ENCODE measurements around the gene ENTPD1.
"Not testable (repeated sequence)": the region's sequence is repeated elsewhere in the genome, so short reads cannot be mapped to it uniquely, and the experiment has no call there.

Gene ENTPD1

DNA sequence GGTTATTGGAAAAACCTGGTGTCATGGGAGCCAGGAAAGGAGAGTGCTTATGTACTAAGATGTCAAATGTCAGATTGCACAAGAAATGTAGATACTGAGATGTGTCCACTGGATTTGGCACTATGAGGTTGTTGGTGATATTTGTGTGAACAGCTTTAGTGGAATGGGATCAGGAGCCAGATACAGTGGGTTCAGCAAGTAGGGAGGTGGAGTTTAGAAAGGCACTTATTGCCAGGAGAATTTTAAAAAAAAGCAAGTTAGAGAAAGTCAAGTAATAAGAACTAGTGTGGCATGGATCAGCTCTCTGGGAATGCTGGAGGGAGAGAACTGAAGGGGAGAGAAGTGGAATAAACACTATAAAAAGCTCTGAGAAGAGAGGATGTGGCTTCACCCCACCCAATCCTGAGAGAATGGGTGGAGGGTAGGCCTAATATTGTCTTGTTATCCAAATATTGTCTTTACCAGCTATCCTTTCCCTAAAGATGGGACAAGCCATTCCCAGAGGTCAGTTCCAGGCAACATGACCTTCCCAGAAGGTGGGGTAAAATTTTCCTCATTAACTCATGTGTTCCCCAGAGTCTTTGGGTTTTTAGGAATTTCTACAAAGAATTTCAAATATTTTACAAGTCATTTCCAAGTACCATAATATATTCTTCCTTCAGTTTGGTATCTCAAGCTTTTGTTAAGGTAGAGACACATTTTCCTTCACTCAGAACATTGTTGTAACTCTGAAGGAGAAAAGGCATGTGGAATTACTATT is 42.3 kb downstream of the ENTPD1 start:
- DNase-seq = no peak

DNA sequence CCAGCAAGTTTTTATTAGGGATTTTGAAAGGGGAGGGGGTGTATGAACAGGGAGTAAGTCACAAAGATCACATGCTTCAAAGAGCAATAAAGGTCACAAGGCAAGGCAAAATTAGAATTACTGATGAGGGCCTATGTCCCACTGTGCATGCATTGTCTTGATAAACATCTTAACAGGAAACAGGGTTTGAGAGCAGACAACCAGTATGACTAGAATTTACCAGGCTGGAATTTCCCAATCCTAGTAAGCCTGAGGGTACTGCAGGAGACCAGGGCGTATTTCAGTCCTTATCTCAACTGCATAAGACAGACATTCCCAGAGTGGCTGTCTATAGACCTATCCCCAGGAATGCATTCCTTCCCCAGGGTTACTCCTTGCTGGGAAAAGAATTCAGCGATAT is 44.3 kb downstream of the ENTPD1 start:
- not testable (repeated sequence) for DNase-seq

DNA sequence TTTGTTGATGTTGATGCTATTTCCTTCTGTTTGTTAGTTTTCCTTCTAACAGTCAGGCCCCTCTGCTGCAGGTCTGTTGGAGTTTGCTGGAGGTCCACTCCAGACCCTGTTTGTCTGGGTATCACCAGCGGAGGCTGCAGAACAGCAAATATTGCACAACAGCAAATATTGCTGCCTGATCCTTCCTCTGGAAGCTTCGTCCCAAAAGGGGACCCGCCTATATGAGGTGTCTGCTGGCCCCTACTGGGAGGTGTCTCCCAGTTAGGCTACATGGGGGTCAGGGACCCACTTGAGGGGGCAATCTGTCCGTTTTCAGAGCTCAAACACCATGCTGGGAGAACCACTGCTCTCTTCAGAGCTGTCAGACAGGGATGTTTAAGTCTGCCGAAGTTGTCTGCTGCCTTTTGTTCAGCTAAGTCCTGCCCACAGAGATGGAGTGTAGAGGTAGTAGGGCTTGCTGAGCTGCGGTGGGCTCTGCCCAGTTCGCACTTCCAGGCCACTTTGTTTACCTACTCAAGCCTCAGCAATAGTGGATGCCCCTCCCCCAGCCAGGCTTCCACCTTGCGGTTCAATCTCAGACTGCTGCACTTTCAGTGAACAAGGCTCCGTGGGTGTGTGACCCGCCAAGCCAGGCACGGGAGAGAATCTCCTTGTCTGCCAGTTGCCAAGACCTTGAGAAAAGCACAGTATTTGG is 50.9 kb downstream of the ENTPD1 start:
- DNase-seq = not testable (repeated sequence)

DNA sequence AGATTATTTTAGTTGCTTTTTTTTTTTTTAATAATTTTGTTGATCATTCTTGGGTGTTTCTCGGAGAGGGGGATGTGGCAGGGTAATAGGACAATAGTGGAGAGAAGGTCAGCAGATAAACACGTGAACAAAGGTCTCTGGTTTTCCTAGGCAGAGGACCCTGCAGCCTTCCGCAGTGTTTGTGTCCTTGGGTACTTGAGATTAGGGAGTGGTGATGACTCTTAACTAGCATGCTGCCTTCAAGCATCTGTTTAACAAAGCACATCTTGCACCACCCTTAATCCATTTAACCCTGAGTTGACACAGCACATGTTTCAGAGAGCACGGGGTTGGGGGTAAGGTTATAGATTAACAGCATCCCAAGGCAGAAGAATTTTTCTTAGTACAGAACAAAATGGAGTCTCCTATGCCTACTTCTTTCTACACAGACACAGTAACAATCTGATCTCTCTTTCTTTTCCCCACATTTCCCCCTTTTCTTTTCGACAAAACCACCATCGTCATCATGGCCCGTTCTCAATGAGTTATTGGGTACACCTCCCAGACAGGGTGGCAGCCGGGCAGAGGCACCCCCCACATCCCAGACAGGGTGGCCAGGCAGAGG is 52.8 kb downstream of the ENTPD1 start:
- DNase-seq = not testable (repeated sequence)

DNA sequence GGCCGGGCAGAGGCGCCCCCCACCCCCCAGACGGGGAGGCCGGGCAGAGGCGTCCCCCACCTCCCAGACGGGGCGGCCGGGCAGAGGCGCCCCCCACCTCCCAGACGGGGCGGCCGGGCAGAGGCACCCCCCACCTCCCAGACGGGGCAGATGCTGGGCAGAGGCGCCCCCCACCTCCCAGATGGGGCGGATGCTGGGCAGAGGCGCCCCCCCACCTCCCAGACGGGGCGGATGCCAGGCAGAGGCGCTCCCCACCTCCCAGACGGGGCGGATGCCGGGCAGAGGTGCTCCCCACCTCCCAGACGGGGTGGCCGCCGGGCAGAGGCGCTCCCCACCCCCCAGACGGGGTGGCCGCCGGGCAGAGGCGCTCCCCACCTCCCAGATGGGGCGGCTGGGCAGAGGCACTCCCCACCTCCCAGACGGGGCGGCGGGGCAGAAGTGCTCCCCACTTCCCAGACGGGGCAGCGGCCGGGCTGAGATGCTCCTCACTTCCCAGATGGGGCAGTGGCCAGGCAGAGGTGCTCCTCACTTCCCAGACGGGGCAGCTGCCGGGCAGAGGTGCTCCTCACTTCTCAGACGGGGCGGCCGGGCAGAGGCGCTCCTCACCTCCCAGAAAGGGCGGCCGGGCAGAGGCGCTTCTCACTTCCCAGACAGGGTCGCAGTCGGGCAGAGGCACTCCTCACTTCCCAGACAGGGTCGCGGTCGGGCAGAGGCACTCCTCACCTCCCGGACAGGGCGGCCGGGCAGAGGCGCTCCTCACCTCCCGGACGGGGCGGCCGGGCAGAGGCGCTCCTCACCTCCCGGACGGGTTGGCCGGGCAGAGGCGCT is 53.6 kb downstream of the ENTPD1 start:
- DNase-seq = no peak

DNA sequence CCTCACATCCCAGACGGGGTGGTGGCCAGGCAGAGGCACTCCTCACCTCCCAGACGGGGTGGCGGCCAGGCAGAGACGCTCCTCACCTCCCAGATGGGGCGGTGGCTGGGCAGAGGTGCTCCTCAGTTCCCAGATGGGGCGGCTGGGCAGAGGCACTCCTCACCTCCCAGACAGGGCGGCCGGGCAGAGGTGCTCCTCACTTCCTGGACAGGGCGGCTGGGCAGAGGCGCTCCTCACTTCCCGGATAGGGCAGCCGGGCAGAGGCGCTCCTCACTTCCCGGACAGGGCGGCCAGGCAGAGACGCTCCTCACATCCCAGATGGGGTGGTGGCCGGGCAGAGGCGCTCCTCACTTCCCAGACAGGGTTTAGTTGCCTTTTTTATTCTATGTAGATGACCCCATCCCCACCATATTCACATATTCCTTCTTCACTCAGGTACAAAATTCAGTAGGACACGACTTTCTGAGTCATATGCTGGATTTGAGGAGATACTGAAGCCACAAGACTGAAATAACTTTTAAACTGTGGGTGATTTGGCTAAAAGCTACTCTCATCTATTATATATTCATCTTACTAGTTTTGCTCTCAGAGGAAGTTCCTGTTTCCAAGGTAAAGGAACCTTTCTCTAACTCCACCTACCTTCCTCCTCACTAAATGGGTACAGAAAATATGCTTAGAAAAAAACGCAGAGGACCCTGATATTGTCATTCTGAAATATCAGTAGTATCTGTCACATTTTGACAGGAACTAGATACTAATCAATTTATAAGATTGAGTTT is 54.4 kb downstream of the ENTPD1 start:
- DNase-seq = no peak

DNA sequence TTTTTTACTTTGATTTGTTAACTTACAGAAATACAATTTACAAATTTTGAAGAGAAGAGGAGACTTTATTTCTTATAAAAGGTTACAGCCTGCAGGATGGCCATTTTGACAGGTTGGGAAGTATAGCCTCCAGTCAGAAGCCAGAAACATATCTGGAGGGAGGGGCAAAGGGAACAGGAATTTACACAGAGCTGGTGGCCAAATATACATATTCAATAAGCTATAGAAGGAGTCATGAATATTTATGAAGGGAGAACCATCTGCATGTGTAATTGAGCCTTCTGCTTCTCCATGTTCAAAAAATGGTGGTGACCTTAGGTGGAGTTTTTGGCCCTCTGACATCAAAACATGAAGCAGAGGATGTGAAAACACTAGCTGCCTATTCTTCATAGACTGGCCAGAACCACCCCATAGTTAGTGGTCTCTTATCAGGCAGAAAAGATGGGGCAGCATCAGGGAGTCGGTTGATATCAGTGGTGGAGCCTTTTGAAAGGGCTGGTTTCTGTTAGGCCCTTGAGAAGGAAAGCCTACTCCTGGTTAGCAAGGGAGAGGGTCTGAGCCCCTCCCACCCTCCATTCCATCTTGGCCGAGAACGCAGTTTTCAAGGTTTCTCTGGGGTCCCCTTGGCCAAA is 57.2 kb downstream of the ENTPD1 start:
- DNase-seq = no peak

DNA sequence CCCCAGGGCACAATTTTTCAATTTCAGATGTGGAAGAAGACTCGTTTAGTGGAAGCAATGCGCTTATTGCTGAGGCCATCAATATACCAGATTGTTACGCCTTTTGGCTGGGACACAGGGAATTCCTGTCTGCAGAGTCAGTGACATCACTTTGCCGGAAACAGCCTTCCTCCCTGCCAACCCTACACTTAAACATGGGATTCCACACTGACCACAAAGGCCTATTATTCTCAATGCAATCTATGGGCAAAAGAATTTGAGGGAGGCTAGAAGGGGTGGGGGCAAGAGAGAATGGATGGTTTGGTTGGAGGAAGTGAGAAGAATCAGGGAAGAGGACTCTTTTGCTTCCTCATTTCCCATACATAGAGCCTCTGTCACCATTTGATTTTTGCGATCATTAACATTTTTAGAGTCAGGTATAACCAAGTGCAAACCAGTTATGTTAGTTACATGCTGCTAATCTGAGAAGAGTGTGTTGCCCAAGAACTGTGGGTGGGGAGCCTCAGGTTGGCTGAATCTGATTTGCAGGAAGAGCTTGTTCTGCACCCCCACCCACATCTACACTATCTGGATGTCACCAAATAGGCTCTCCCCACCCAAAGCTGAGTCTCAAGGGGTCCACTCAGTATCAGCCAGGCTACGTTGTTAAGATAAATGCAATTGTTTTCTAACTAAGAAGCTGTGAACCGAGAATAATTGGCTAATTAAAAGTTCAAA is 58.2 kb downstream of the ENTPD1 start:
- no peak for DNase-seq

DNA sequence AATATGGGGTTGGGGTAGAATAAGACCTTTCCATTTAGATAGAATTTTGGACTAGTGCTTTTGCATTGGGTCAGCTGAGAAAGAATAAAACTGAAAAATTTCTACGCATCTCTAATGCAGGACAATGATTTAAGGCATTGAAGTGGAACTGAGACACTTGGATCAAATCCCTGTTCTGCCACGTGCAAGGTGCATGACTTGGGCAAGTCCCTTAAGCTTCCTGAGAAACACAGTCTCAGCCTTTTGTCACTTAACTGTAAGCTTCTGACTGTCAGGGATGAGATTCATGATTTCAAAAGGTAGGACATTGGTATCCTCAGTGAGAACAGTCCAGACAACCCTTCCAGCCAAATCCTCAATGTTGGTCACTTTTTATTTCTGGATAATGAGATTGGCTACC is 59.2 kb downstream of the ENTPD1 start:
- DNase-seq = no peak

DNA sequence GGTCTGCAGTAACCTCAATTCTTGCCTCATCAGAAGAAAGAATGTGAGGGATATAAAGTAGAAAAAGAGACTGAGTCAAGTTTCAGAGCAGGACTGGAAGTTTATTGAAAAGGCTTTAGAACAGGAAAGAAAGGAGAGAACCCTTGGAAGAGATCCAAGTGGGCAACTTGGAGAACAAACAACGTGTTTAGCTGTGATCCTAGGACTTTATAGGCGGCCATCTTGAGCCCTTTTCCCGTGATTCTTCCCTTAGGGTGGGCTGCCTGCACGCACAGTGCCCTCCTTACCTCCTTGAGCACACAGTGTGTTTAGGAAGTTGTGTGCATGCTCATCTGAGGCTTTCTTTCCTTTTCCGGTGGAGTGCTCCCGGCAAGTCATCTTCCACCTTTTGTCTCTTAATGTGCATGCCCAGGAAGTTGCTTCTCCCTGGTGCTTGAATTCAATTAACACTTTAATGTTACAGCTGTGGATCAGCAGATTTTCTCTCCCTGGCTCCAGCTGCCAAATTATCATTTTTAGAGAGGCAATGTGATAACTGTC is 59.8 kb downstream of the ENTPD1 start:
- DNase-seq = no peak

DNA sequence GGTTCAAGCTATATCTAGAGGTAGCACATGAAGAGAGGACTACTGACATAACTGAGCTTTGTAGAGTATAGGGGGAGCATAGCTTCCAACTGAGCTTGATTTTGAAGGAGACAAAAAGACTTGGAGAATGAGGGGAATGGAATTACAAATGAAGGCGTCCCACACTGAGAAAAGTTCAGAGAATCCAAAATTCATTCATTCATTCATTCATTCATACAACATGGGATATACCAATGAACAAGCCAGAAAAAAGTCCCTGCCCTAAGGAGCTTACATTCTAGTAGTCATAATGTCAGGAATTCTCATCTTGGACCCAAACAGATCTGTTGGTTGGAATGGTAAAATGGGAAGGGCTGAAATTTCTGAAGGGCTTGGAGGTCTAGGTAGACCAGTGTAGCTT is 62.0 kb downstream of the ENTPD1 start:
- no peak for DNase-seq

DNA sequence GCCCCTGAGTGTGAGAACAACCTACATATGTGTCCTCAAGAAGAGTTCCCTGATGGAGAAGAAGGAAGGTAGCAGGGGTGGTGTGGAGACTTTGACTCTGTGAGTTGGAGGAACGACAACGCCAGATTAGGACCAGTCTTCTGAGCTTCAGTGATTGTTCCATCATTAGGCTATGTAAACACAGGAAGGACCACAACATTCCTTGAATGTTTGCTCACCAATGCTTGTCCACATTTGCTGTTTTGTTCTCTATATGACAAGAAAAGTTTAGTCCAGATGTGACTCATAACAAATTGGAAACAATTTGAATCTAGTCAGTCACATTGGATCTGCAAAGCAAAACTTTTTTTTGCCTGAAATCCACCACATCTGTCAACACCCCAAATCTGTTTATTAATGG is 62.7 kb downstream of the ENTPD1 start:
- no peak for DNase-seq

DNA sequence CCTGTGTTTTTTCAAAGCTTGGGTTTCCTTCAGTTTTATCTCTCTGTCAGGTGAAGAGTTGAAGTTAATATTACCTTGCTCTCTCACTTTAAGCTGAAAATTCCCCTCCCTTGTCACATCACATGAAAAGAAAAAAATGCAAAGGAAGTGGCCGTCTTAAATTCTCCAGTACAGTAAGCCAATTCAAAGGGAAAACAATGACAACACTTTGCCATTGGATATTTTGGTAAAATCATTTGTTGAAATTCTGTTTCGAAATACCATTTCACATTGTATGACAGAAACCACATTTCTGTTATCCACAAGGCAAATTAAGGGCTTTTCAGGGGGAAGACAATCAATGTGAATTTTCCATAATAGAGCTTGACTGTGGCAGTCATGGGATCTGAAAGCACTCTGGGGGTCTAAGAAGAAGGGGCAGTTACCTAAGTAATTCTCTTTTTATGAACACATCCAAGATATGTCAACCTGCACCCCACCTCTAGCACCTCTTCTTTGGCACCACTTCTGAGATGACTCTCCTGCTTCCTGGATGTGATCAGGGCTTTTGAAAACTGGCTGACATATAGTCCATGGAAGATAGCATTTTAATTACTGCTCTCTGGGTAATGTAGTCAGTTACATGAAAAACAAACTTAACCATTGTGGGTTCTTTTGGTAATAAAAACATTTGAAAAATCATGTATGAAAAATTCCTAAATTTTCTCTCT is 63.8 kb downstream of the ENTPD1 start:
- no peak for DNase-seq

DNA sequence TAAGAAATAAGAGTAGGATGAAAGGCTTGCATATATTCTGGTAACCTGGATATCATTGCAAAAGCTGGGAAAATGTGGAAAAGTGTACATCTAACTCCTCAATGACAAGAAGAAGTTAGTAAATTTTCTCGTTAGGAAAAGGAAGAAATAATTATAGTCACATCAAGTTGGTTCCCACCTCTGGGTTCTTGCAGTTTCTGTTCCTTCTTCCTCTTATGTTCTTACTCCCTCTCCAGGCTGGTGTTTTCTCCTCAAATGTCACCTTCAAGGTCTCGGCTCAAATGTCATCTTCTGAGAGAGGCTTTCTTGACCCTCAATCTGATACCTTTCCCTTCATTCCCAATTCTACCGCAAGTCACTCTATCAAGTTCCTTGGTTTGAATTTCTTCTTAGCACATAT is 64.4 kb downstream of the ENTPD1 start:
- no peak for DNase-seq

DNA sequence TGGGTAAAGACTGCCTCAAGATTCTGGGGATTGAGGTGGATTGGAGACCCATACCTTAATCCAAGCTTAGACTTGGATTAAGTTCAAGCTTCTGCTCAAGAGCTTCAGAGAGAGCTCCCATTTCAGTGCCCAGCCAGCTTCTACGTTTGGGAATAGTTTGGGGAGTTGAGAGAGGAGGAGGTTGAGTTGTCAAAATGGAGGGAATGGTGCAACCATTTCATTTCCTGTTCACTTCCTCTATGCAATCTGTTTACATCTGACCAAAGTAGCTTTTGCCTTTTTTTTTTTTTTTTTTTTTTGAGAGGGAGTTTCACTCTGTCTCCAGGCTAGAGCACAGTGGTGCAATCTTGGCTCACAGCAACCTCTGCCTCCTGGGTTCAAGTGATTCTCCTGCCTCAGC is 65.8 kb downstream of the ENTPD1 start:
- DNase-seq = no peak

DNA sequence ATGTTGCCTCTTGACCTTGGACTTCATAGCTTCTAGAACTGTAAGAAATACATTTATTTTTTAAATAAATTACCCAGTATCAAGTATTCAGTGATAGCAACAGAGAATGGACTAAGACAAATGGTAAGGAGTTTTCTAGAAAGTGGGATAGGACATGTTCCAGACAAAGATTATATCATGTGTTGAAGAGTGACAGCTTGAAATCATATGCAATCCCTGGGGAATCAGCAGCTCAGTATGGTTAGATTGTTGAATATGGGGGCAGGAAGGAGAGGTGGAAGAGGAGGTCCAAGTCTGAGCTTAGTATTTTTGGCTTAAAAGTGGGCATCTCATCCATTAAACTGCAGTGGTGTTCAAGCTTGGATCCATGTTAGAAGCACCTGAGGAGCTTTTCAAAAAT is 74.1 kb downstream of the ENTPD1 start:
- no peak for DNase-seq

DNA sequence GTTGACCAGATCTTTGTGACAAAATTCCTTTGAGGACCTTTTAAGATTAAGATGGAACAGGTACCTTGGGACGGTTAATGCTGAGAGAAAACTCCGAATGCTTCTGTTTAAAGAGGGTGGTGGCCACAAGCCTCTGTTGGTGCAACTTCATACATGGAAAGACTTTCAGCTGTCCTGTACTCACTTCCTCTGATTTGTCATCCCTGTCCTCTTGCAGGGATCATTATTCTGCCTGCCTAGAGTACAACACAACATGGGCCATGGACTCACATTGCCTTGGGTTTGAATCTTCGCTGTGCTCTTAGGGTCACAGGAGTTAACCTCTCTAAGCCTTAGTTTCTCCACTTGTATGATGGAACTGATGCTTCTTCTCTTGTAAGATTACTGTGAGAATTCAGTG is 75.1 kb downstream of the ENTPD1 start:
- no peak for DNase-seq

DNA sequence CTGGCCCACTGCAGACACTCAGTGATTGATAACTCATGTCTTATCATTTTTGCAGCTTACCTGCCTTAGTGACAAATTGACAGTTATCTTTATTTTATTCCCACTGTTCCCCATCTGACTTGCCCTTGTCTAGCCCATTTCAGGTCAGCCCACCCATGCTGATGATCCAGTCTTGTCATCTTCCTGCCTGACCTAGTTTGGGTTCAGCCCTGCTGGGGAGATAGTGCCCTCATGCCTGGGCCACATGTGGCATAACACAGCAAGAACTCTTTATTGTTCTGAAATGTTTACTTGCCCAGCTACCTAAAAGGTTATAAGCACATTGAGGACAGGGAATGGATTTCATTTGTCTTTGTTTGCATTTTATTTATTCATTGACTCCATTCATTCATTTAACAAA is 75.6 kb downstream of the ENTPD1 start:
- DNase-seq = no peak

DNA sequence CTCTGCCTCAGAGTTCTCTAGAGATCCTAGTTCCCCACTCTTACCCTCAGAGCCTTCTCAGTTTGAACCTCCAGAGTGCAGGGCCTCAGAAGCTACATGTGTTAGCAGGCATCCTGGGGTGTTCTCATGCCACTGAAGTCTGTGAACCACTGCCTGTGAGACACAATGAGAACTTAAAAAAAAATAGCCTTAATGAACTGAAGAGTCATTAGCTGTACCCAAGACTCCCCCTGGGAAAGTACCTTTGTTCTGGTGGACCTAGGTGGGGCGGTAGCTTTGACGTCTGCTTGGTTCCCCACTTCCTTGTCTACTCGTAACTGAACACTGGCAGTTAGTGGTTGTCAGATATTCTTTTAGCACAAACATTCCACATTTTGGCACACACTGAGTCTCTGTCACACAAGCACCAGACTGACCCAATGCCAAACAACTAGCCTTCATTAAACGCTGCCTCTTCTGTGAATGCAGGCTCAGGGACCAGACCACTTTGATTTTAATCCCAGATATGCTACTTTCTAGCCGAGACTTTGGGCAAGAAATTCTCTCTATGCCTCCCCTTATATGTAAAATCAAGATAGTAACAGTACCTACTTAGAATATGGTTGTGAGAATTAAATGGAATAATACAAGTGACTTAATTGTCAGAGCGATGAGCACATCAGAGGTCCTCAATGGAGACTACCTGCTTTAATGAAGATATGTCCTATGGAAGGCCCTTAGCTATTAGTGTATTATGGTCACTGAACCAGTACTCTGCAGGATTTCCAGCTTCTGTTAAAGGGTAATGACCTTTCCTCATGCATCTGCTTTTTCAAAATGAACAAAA is 76.5 kb downstream of the ENTPD1 start:
- DNase-seq = peak; percentile 14
